Tibial artery (tissue), 4 donors: ENCODE results near the gene SRRM2.

Experiments
- DNase-seq, 2 donors: peaks; one replicate each; pipeline ENCODE4 v3.0.0-alpha.2; 2019
- H3K27ac ChIP-seq, 2 donors: fragments of 200-600 bp; sonication (generic) in 1 of 2; 1 replicate in 1 of 2; 2 replicates in 1 of 2; pipeline ENCODE4 v1.5.1; 2018 to 2019; ENCODE audit warnings: mild to moderate bottlenecking in 1 of 2
- H3K27me3 ChIP-seq, 2 donors: fragments of 200-600 bp; sonication (generic) in 1 of 2; one replicate each; pipeline versions ENCODE4 v1.5.1 to v1.6.0; 2016 to 2019
- H3K36me3 ChIP-seq, 3 donors: fragments of 200-600 bp; sonication (generic) in 2 of 3; one replicate each; pipeline ENCODE4 v1.5.1; 2016 to 2019; ENCODE audit warnings: mild to moderate bottlenecking in 2 of 3
- H3K4me1 ChIP-seq, 4 donors: fragments of 200-600 bp; sonication (generic) in 2 of 4; 1 replicate in 3 of 4; 2 replicates in 1 of 4; pipeline ENCODE4 v1.5.1; 2016 to 2019
- H3K4me3 ChIP-seq, 2 donors: fragments of 200-600 bp; sonication (generic) in 1 of 2; 1 replicate in 1 of 2; 2 replicates in 1 of 2; pipeline ENCODE4 v1.5.1; 2018 to 2019; ENCODE audit warnings: mild to moderate bottlenecking in 2 of 2
- H3K9me3 ChIP-seq, 3 donors: fragments of 200-600 bp; sonication (generic) in 1 of 3; one replicate each; pipeline ENCODE4 v1.5.1; 2016 to 2019
- intact Hi-C: fragments of 100-400 bp; cut with DNase I; formaldehyde crosslinking; loops from one replicate; pipeline ENCODE4 v1.15.0; 2023; ENCODE audit warnings: low total_unique reads
- TF ChIP-seq, protein P1 (sequence below), 2 experiments: fragments of 200-600 bp in 1 of 2; fragments of 450-650 bp in 1 of 2; IDR thresholded peaks; one replicate each; pipeline ENCODE4 v1.5.1; 2017 to 2019; ENCODE audit warnings: antibody characterized with exemption in 2 of 2, mild to moderate bottlenecking in 1 of 2, moderate library complexity in 1 of 2

SRRM2 gene

DNA sequence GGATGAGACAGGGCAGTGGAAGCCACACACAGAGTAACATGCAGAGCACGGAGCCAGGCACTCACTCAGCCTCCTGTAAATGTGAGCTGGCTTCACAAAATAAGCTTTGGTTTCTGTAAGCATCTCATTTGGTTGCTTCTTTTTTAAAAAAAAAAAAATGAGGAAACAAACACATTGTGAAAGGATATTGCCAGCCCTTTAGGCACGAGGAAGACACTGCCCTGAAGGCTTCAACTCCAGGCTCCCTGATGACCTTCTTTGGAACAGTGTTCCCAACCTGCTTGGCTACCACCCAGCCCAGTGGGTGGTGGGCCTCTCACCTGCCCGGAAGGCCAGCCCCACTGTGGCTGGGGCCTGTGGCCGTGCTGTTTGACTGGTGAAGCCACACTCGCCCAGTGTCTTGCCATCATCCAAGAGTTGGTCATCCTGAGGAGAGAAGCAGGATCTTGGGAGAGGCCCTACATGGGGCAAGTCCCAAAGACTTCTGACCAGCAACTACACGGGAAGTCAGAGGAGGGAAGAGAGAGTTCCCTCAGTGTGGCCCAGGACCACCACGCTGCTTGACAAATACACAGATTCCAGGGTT is 22.8 kb downstream of the SRRM2 start:
- Histone ChIP-seq H3K36me3 (peaks cover 20 to 52% (median 38%) of the 10 kb centered on the region in 3 donors), H3K27me3 (no peaks in the 10 kb centered on the region)
- intact Hi-C loops: no loop called here

DNA sequence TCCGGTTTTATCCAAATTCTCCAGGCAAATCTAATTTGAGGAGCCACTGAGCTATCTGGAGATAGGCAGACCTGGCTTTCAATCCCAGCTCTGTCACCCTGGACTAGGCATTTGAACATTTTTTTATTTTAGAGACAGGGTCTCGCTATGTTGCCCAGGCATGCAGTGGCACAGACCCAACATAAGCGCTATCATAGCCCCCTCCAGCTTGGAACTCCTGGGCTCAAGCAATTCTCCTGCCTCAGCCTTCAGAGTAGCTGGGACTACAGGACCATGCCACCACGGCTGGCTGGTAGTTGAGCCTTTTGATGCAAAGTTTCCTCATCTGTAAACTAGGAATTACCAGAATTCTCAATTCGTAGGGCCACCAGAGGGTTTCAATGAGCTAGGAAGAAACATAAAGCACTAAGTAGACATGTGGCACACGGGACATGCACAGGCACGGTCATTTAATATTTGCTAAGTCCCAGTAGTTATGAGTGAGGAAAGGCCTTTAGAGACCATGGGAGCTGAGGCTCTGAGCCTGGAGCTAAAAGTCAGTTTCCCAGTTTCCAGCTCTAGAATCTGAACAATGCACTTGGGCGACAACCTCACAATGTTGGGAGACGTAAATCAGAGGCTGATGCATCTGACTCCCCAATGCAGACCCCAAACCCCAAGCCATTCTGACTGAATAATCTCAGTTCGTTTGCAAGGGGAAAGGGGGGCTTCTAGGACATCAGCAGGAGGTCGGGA is 23.5 kb downstream of the SRRM2 start:
- Histone ChIP-seq H3K36me3 (peaks cover 13 to 45% (median 31%) of the 10 kb centered on the region in 3 donors), H3K9me3 (no peaks in the 10 kb centered on the region), H3K4me1 (peaks cover 0 to 35% (median 27%) of the 10 kb centered on the region in 4 donors), H3K27me3 (no peaks in the 10 kb centered on the region), H3K27ac (peak overlapping the region; percentile 98 to 99), H3K4me3 (peak overlapping the region; percentile 77 to 83)
- intact Hi-C loops: loop anchor here (2.0 kb wide), 1 partner anchor 23 kb away; the partner anchor contains the start of gene SRRM2
- no peak for DNase-seq
- TF ChIP-seq, protein P1, sequence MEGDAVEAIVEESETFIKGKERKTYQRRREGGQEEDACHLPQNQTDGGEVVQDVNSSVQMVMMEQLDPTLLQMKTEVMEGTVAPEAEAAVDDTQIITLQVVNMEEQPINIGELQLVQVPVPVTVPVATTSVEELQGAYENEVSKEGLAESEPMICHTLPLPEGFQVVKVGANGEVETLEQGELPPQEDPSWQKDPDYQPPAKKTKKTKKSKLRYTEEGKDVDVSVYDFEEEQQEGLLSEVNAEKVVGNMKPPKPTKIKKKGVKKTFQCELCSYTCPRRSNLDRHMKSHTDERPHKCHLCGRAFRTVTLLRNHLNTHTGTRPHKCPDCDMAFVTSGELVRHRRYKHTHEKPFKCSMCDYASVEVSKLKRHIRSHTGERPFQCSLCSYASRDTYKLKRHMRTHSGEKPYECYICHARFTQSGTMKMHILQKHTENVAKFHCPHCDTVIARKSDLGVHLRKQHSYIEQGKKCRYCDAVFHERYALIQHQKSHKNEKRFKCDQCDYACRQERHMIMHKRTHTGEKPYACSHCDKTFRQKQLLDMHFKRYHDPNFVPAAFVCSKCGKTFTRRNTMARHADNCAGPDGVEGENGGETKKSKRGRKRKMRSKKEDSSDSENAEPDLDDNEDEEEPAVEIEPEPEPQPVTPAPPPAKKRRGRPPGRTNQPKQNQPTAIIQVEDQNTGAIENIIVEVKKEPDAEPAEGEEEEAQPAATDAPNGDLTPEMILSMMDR (IDR thresholded peaks at IDR 0.05): no peak

More for the DNA sequence above, 22.8 kb downstream of the SRRM2 start:
- no peak for DNase-seq
- Histone ChIP-seq H3K27ac (no peak overlapping the region), H3K4me3 (peak overlapping the region in 1 of 2 donors; percentile 83), H3K9me3 (no peaks in the 10 kb centered on the region), H3K4me1 (peaks cover 0 to 35% (median 27%) of the 10 kb centered on the region in 4 donors)
- TF ChIP-seq, protein P1 (IDR thresholded peaks at IDR 0.05): no peak

DNA sequence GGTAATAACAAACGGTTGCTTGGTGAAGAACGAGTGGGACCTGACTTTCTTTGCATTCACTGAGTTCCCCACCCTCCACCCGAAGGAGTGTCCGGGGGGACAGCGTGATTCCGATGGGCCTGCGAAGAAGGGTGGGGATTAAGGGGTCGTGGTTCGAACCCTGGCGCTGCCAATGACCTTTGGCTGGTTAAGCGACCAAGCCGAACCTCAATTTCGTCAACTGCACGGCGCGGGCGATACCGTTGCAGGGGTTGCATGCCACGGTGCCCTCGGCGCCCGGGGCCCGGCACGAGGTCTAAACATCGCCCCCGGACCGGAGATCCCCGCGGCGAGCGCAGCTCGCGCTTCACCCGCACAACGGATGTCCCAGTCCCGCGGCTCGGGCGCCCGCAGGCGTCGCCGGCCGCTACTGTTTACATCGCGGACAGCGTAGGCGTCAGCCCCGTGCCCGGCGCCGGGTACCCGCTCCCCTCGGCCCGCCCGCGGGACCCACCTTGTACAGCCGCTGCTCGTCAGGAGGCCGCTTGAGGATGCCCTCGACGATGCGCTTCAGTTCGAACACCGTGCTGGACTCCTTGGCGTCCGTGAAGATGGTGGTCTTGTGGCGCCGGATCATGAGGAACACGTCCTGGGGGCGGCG is 24.2 kb downstream of the SRRM2 start:
- Histone ChIP-seq H3K9me3 (no peaks in the 10 kb centered on the region), H3K36me3 (peaks cover 6 to 38% (median 25%) of the 10 kb centered on the region in 3 donors), H3K27ac (peak overlapping the region; percentile 98 to 99), H3K4me3 (peak overlapping the region; percentile 77 to 83), H3K27me3 (no peaks in the 10 kb centered on the region), H3K4me1 (peaks cover 0 to 35% (median 27%) of the 10 kb centered on the region in 4 donors)
- DNase-seq: no peak
- intact Hi-C loops: loop anchor here (2.0 kb wide), 1 partner anchor 24 kb away; the partner anchor contains the start of gene SRRM2
- TF ChIP-seq, protein P1 (IDR thresholded peaks at IDR 0.05): no peak

DNA sequence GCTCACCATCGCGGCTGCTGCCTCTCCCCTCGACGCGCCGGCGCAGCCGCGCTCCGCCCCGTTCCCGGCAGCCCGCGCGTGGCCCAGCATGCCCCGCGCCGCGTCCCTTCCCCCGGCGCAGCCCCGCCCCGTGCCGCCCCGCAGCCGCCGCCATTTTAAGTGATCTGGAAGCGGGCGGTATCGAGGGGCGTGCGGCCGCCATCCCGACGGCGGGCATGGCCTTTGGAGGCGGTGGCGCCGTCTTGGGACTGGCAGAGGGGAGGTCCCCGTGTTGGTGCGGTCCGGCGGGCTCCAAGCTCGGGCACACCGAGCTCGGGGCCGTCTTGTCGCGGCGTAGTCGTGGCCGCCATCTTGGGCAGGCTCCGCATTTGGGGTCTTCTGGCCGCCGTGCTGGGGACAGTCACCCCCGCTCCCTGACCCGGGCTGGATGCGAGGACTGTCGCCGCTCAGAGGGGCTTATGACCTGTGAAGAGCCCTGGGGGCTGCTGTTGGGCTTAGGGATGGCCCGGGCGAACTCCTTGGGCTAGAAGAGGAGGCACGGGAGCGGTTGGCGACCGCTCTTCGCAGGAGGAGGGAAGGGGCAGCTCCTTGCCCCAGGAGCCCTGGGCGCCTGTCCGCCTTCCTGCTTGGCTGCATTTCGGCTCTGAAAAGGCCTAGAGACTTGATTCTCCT is 24.9 kb downstream of the SRRM2 start, which contains the start of gene ELOB:
TSS of gene ELOB (minus strand) at position 50 of the 672 bp plus-strand sequence. CDS start at position 9, 41 bp downstream.
- Histone ChIP-seq H3K36me3 (peaks cover 6 to 31% (median 18%) of the 10 kb centered on the region in 3 donors), H3K27ac (peak within 1 kb of the TSS; percentile 98 to 99), H3K4me1 (peaks cover 0 to 35% (median 27%) of the 10 kb centered on the region in 4 donors), H3K9me3 (no peaks in the 10 kb centered on the region), H3K4me3 (peak within 1 kb of the TSS; percentile 77 to 83), H3K27me3 (peaks cover 0 to under 1% of the 10 kb centered on the region in 2 donors)
- intact Hi-C loops: loop anchor here (2.0 kb wide), 1 partner anchor 25 kb away; the partner anchor contains the start of gene SRRM2
- TF ChIP-seq, protein P1 (IDR thresholded peaks at IDR 0.05): no peak
- DNase-seq: peak; percentile 84 to 93
